ENCODE measurements around the gene PRR15L. TPM values are rescaled to one million over a fixed set of nuclear protein-coding genes. Genes with fewer than 3 reads are reported as not detected.
A peak's percentile ranks its signal among the peaks of the same experiment; 100 is the strongest.
"Not testable (repeated sequence)": the region's sequence is repeated elsewhere in the genome, so short reads cannot be mapped to it uniquely, and the experiment has no call there.

The PRR15L gene
- total RNA-seq, 1 donor from 2014 or later = 47.4 TPM

DNA sequence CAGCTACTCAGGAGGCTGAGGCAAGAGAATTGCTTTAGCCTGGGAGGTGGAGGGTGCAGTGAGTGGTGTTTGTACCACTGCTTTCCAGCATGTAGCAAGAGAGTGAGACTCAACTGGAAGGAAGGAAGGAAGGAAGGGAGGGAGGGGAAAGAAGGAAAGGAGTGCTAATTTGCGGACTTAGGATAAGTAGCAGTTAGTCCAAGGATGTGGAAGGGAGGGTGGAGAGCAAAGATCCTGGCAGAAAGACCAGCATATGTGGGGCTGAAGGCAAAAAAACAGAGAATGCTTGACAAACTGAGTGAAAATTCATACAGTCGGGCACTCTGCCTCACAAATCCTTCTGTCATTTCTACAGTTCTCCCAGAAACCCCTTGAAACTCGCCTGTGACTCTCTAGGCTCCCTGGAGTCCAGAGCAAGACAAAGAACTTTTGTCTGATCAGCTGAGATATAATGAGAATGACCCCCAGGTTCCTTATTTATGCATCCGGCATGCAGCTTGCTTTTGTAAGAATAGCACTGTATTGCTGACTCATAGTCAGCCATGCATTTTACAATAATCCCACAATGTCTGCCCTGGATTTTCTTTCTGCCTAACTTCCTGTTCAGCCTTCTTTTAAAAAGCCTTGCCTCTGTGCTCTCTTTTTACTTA, 44.7 kb upstream of the PRR15L start:
- intact Hi-C loops (cut with DNase I) = no loop called here
- Histone ChIP-seq H3K4me3 (no peak overlapping the region), H3K9me3 (no peaks in the 10 kb centered on the region), H3K36me3 (no peaks in the 10 kb centered on the region), H3K27me3 (no peaks in the 10 kb centered on the region), H3K4me1 (peaks cover 16% of the 10 kb centered on the region), H3K27ac (peak overlapping the region; percentile 78)
- TF ChIP-seq, protein P1, sequence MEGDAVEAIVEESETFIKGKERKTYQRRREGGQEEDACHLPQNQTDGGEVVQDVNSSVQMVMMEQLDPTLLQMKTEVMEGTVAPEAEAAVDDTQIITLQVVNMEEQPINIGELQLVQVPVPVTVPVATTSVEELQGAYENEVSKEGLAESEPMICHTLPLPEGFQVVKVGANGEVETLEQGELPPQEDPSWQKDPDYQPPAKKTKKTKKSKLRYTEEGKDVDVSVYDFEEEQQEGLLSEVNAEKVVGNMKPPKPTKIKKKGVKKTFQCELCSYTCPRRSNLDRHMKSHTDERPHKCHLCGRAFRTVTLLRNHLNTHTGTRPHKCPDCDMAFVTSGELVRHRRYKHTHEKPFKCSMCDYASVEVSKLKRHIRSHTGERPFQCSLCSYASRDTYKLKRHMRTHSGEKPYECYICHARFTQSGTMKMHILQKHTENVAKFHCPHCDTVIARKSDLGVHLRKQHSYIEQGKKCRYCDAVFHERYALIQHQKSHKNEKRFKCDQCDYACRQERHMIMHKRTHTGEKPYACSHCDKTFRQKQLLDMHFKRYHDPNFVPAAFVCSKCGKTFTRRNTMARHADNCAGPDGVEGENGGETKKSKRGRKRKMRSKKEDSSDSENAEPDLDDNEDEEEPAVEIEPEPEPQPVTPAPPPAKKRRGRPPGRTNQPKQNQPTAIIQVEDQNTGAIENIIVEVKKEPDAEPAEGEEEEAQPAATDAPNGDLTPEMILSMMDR (IDR thresholded peaks at IDR 0.05) = no peak
- peak; percentile 75 for ATAC-seq
- no peak for DNase-seq

- H3K36me3 ChIP-seq; H3K9me3 ChIP-seq; H3K4me3 ChIP-seq; DNase-seq; H3K27me3 ChIP-seq; intact Hi-C loops (cut with DNase I); ATAC-seq: not testable (repeated sequence)
- peak overlapping the region; percentile 78 for H3K27ac ChIP-seq
- peaks cover 16% of the 10 kb centered on the region for H3K4me1 ChIP-seq
Measured at GRCh38 chr17:48001657-48002056, 44.0 kb upstream of the PRR15L start.

- TF ChIP-seq, protein P1 (IDR thresholded peaks at IDR 0.05) = no peak
- Histone ChIP-seq H3K36me3 (no peaks in the 10 kb centered on the region), H3K27me3 (no peaks in the 10 kb centered on the region), H3K9me3 (no peaks in the 10 kb centered on the region), H3K4me3 (no peak overlapping the region), H3K4me1 (peaks cover 16% of the 10 kb centered on the region), H3K27ac (no peak overlapping the region)
- intact Hi-C loops (cut with DNase I) = no loop called here
- DNase-seq (no peak), ATAC-seq (peak; percentile 45)
Measured at GRCh38 chr17:48001197-48001596, 43.5 kb upstream of the PRR15L start.

GRCh38 chr17:47999582-47999981, 41.9 kb upstream of the PRR15L start:
- TF ChIP-seq, protein P1 (IDR thresholded peaks at IDR 0.05) = no peak
- intact Hi-C loops (cut with DNase I) = no loop called here
- H3K27me3 ChIP-seq = no peaks in the 10 kb centered on the region
- no peaks in the 10 kb centered on the region for H3K36me3 ChIP-seq
- DNase-seq = no peak
- peaks cover 16% of the 10 kb centered on the region for H3K4me1 ChIP-seq
- ATAC-seq = no peak
- H3K9me3 ChIP-seq = no peaks in the 10 kb centered on the region
- no peak overlapping the region for H3K27ac ChIP-seq
- H3K4me3 ChIP-seq = no peak overlapping the region

GRCh38 chr17:47998044-47998443, 40.4 kb upstream of the PRR15L start:
- Histone ChIP-seq H3K36me3 (no peaks in the 10 kb centered on the region), H3K9me3 (no peaks in the 10 kb centered on the region), H3K27me3 (no peaks in the 10 kb centered on the region), H3K4me1 (peaks cover 12% of the 10 kb centered on the region), H3K27ac (no peak overlapping the region), H3K4me3 (no peak overlapping the region)
- intact Hi-C loops (cut with DNase I) = no loop called here
- DNase-seq (no peak), ATAC-seq (no peak)
- TF ChIP-seq, protein P1 (IDR thresholded peaks at IDR 0.05) = no peak

GRCh38 chr17:47997586-47997985, 39.9 kb upstream of the PRR15L start:
- peak; percentile 65 for ATAC-seq
- H3K9me3 ChIP-seq = no peaks in the 10 kb centered on the region
- H3K4me1 ChIP-seq = peaks cover 8% of the 10 kb centered on the region
- H3K27ac ChIP-seq = no peak overlapping the region
- no peaks in the 10 kb centered on the region for H3K36me3 ChIP-seq
- no peak overlapping the region for H3K4me3 ChIP-seq
- intact Hi-C loops (cut with DNase I) = no loop called here
- TF ChIP-seq, protein P1 (IDR thresholded peaks at IDR 0.05) = no peak
- H3K27me3 ChIP-seq = no peaks in the 10 kb centered on the region
- no peak for DNase-seq
